GM12801 (cell line): ENCODE data around the gene AUP1.

Experiments used
- CTCF ChIP-seq: IDR thresholded peaks from one replicate; pipeline ENCODE4 v1.5.1; 2011; ENCODE audit warnings: control low read depth; ENCODE audit not compliant: insufficient read length; ENCODE audit errors: extremely low read depth

The AUP1 gene

DNA sequence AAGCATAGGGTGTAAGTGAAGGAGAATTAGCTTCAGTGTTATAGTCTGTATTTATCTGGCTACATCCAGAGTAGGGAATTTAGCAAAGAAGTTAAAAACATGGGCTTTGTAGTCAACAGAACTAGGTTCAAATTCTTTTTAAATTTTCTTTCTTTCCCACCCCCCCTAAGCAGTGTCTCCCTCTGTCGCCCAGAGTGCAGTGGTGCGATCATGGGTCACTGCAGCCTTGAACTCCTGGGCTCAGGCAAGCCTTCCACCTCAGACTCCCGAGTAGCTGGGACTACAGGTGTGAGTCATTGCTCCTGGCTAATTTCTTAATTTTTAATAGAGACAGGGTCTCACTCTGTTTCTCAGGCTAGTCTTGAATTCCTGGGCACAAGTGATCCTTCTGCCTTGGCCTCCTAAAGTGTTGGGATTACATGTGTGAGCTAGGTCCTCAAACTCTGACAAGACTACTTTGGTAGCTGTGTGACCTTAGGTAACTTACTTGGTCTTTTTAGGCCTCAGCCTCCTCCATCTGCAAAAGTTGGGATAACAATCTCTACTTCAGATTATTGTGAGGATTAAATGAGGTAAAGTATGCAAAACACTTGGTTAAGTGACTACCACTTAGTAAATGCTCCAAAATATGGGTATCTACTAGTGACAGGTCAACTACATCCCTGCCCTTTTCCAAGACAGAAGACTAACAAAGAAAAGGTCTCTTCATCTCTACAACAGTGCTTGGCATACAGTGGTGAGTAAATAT, 42.8 kb upstream of the AUP1 start:
- TF ChIP-seq CTCF = no peak

DNA sequence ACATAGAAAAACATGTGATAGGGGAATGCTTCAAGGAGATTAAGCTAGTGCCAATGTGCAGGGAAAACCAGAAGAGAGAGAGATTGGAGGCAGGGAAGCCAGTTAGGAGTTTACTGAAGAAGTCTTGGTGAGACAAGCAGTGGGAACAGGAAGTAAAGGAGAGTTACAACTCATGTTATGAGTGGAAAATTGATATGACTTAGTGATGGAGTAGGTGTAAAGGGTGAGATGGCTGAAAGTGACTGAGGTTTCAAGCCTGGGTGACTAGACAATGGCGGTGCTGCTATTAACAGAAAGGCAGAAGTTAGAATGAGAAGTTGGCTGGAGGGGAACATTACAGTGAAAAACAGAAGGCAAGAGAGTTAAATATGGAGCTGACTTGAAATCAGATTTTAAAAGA, 41.6 kb upstream of the AUP1 start:
- TF ChIP-seq CTCF = no peak

- no peak for TF ChIP-seq CTCF
These were observed 40.2 kb upstream of the AUP1 start for GRCh38 chr2:74569686-74570085.

GRCh38 chr2:74567881-74568280, 38.4 kb upstream of the AUP1 start:
- no peak for TF ChIP-seq CTCF

- TF ChIP-seq CTCF = no peak
These were observed 37.2 kb upstream of the AUP1 start for GRCh38 chr2:74566754-74567085.

DNA sequence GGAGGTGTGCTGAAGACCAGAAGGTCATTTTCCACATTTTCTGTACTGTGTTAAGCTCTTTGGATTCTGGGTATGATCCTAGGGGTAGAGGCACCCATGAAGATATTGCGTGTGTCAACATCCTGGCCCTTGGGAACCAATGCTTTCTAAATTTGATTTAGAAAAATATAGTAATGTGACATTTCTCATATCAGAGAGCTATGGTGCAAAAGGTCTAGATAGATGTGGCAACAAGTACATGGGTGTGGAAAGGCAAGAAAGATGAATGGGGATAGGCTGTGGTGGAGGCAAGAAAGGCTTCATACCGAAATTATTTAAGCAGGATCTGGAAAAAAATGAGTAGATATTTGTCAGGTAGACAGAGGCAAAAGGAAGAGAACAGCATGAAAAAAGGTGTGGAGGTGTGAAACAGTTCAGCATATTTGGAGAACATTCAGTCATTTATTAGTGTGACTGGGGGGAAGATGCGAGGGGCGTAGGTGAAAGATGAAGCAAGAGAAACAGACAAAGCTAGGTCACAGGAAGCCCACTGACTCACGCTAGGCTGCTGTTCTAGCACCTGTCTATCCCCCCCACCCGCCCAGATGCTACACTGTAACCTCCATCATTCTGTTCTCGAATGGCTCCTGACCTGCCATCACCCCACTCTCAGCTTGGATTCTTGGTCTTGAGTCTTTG, 36.7 kb upstream of the AUP1 start:
- no peak for TF ChIP-seq CTCF

DNA sequence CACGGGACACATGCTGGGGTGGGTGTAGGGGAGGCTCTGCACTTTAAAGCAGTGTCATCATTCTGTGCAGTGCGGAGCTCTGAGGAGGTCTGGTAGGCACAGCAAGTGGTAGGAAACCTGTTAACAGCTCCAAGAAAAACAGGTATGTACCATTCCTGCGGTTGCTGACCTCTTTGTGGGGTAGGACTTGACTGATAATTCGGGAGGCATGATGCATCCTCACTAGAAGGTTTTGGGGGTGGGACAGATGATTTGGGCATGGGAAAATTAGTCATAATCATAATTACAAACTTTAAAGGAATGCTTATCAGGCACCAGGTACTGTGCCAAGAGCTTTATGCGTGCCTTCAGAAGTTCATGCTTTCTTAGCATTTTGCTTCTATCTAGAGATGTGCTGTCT, 34.7 kb upstream of the AUP1 start:
- TF ChIP-seq CTCF = no peak
